ENCODE measurements around the gene RAP1GAP2.
"Not testable (repeated sequence)": the region's sequence is repeated elsewhere in the genome, so short reads cannot be mapped to it uniquely, and the experiment has no call there.

The RAP1GAP2 gene

DNA sequence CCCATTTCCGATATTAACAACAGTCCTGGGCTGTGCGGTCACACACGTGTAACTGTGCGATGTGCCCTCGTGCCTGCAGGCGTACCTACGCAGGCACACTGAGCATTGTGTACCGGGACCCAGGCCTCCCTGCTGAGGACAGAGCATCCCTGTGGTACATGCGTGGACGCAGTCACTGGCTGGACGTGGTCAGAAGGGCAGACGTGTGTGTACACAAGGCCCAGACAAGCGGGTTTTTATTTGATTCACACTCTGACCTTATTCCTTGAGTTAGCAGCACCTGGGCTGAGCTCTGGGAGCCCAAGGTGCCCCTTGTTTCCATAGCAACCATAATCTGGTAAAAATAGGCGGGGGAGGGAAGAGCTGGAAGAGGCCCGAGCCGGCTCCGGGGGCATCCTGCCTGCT lies 19.5 kb downstream of the RAP1GAP2 start:
- DNase-seq, result no peak

DNA sequence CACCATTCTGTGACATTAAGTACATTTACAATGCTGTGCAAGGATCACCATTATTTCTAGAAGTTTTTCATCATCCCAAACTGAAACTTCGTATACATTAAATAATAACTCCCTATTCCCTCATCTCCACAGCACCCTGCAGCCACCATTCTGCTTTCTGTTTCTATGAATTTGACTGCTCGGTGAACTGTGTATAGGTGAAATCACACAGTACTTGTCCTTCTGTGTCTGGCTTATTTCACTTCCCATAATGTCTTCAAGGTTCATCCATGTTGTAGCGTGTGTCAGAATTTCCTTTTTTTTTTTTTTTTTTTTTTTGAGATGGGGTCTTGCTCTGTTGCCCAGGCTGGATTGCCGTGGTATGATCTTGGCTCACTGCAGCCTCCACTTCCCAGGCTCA lies 20.4 kb downstream of the RAP1GAP2 start:
- DNase-seq, result no peak

DNA sequence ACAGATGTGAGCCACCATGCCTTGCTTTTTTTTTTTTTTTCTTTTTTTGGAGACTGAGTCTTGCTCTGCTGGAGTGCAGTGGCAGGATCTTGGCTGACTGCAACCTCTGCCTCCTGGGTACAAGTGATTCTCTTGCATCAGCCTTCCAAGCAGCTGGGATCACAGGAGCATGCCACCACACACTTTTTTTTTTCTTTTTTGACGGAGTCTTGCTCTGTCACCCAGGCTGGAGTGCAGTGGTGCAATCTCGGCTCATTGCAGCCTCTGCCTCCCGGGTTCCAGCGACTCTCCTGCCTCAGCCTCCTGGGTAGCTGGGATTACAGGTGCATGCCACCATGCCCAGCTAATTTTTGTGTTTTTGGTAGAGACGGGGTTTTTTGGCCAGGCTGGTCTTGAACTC lies 23.1 kb downstream of the RAP1GAP2 start:
- DNase-seq, result not testable (repeated sequence)

DNA sequence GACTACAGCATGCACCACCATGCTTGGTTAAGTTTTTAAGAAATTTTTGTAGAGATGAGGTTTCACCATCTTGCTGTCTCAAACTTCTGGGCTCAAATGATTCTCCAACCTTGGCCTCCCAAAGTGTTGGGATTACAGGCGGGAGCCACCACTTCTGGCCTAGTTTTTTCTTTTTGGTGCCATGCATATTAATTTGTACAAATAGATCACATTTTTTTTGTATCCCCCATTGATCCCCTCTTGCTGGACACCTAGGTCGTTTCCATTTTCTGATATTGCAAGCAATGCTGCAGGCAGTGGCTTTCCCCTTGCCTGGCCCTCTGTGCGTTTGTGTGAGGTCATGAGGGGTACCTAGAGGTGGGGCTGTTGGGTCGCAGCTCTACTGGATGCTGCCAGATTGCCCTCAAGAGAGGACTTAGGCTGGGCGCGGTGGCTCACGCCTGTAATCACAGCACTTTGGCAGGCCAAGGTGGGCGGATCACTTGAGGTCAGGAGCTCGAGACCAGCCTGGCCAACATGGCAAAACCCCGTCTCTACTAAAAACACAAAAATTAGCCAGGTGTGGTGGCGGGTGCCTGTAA lies 23.8 kb downstream of the RAP1GAP2 start:
- no peak for DNase-seq

DNA sequence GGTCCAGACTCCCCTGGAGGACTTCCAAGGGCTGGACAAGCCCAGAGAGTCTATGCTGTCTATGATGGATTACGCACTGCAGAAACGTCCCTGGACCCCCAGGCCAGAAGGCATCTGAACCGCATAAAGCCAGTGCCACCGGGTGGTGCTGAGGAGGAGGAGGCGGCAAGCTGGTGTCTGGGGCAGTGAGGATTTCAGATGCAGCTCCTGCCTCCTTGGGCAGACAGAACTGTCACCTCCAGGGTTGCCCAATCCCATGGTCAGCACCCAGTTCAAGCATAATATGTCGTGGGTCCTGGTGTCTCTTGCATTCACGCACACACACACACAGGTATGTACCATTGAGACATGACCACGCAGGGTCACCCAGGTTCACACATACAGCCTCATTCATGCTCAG lies 25.6 kb downstream of the RAP1GAP2 start:
- DNase-seq, result no peak

DNA sequence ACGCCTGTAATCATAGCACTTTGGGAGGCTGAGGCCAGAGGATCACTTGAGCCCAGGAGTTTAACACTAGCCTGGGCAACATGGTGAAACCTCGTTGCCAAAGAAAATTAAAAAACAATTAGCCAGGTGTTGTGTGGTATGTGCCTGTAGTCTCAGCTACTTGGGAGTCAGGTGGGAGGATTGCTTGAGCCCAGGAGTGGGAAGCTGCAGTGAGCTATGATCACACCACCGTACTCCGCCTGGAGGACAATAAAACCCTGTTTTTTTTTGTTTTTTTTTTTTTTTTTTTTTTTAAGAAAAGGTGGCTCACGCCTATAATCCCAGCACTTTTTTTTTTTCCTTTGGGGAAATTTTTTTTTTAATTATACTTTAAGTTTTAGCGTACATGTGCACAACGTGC lies 26.1 kb downstream of the RAP1GAP2 start:
- no peak for DNase-seq

DNA sequence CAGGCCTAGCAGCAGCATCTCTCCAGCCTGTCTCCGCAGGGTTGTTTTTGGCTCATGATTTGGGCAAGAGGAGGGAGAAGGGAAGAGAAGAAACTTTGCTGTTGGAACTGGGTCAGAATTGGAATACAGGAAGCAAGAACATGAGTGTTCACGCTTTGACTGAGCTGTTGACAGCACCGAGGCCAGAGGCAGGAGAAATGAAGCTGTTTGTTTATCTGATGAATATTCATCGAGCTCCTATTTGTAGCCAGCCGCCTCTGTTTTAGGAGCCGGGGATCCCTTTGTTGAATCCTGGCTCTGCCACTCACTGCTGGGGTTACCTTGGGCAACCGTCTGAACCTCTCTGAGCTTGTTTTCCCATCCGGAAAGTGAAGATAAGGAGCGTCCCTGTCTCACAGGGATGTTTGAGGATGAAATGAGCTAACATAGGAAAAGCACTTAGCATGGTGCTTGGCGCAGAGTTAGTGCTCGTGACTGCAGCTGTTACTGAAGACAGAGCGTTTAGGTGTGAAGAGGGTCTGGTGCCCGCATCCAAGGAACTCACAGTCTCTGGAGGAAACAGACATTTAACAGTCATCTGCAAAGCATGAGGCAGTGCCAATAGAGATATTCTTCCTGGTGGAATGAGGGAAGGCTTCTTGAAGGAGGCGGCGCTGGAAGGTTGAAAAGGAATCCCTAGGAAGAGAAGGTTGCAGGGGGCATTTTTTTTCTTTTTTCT lies 29.2 kb downstream of the RAP1GAP2 start:
- no peak for DNase-seq

DNA sequence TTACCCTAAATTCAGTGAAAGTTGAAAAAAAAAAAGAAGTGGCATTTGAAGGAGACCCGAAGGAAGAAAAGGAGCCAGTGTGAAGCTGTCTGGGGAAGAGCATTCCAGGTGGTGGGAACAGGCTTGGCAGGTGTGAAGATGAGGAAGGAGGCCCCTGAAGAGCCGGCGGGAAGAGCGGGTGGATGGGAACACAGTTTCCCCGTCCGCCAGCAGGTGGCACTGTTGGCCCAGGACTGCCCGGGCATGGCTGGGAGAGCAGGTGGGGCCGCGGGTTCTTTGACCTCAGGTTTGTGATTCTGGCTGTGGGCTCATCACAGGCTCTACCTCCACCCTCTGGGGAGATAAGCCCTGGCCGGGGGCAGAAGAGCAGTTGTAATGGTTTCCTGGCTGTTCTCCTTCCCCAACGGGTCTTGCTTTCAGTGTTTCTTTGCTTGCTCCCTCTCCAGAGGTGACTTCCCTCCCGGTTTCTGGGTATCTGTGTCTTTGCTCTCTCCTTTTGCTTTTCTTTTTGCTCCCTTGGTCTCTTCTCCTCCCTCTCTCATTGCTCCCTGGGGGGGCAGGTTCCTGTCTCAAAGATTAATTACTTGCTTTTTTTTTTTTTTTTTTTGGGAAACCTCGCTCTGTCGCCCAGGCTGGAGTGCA lies 32.3 kb downstream of the RAP1GAP2 start:
- peak; percentile 82 for DNase-seq

DNA sequence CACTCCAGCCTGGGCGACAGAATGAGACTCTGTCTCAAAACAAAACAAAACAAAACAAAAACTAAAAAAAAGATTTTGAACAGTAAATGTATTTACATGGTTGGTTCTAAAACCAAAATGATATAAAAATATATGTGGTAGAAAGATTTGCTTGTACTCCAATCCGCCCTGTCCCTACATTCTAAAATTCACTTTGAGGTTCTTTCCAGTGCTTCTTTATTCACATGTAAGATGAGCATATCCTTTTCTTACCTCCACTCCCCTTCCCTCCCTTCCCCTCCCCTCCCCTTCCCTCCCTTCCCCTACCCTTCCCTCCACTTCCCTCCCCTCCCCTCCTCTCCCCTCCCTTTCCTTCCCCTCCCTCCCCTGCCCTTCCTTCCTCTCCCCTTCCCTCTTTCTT lies 34.4 kb downstream of the RAP1GAP2 start:
- DNase-seq, result no peak

DNA sequence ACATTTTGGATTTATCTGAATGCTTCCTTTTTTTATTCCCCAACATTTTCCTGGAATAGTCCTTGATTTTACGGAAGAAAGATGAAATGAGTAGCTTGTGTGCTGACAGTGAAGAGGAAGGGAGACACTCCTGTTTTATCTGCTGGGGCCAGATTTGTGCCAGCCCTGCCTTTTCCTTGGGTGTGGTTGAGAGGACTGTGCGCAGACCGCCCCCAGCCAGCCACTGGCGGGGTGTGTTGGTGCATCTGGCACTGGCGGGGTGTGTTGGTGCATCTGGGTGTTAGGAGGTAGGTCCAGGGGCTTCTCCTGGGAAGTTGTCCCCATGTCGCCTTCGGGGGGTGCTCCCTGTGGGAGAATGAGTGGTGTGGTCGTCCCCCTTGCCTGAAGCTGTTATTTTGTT lies 39.5 kb downstream of the RAP1GAP2 start:
- no peak for DNase-seq

DNA sequence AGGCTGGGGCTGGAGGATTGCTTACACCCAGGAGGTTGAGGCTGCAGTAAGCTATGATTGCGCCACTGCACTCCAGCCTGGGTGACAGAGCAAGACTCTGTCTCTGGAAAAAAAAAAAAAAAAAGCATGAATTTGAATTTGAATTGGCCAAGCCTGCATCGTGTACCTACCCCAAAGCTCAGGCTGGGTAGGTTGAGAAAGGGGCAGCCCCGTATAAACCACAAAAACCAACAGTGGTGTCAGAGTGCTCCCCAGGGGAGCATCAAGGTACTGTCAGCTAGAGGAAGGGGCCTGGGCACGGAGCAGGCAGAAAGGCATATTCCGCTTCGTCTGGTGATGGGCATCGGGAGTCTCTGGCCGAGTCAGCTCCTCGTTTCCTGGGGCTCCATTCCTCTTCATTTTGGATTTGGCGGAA lies 40.9 kb downstream of the RAP1GAP2 start:
- peak; percentile 28 for DNase-seq

DNA sequence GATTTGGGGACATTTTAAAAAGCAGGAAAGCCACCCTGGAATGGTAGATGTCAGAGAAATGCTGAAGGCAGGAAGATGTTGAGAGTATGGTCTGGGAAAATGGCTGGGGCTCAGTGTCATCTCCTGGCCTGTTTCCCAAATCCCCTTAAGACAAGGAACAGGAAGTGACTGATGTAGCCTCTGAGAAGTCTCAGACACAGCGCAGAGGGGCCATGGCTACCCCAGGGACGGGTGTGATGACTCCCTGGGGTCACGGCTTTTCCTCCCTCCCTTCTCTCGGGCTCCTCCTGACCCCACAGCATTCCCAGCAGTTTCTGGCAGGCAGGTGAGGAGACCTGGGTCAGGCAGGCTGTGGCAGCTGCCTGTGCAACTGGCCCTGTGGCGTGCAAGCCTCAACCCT lies 45.4 kb downstream of the RAP1GAP2 start:
- DNase-seq, result no peak

DNA sequence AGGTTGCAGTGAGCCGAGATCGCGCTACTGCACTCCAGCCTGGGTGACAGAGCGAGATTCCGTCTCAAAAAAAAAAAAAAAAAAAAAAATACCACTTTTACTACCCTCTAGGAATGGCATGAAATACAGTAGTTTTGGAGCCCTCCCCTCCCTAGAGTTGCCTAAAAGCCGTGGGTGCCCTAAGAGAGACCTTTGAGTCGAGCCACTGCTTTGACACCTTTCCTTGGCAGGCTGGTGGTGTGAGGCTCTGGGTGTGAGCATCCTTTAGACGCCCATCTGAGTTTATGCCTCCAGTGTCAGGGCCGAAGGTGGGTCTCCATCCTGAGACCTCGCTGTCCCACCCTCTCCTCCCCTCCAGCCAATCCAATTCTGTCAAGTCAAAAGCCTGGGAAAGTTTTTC lies 46.2 kb downstream of the RAP1GAP2 start:
- no peak for DNase-seq

DNA sequence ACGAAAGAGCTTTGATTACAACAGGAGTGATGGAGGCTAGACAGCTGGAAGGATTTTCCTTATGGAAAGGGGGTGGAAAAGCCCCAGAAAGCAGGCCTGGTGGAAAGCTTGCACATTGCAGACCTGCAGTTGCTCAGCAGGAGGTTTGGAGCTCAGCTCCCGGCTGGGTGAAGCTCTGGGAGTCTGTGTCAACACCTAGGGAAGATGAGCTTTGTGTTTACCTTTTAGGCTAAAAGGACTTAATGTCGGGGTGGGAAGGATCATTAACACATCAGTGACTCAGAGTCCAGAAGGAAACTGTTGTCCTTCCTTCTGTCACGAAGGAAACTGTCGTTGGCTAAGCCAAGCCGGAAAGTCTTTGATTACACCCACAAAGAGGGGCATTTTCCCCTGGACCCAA lies 48.2 kb downstream of the RAP1GAP2 start:
- DNase-seq, result no peak

DNA sequence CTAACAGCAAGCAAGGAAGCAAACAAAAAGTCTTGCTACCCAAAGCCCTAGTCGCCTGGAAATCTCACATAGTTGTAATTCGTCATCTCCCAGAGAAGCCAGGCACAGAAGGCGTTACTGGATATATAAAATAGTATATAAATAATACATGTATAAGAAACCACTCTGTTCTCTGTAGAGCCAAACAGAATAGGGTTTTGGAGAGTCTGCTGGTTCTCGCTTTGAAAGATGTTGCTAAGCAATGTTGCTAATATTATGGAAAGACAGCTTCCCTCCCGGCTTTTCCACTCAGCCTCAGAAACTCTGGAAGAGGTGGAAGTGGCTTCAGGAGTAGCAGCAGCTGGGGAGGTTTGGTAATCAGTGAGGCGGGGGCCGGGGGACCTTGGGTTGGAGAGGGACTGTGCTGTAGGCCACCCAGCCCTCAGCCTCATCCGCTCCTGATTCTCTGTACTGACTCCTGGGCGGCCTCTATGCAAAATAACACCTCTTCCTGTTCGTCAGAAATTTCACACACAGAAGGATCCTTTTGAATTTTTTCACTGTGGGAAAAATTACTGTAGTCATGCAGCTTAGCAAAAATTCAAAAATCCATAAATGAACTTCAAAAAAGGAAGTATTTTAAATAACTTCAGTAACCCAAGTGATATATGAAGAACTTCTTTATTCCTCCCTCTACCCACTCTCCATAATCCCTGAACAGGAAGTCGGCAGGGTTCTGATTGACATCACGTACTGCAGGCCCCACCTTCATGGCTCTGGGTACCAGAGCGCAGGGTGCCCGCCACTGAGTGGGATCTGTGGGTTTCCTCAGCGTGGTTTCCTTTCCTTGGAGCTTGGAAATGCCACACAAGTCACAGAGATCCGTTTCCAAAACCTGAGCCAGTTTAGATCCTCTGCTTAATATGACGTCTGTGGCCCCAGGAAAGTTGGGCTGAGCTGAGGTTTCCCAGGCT lies 51.4 kb downstream of the RAP1GAP2 start:
- DNase-seq, result no peak

DNA sequence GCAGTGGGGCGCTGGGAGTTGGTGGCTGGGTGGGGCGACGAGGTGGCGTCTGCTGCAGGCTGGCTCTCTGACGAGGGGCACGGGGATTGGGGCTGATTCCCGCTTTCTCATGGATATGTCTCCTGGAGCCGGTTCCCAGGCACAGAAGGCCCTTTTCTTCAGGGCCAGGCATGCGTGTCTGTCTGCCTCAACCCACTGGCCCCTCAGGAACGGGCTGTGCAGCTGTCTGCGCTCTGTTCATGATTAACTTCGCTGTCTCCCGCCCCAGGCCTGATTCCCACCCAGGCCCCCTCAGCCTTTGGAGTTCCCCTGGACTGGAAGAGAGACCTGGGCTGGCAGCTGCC lies 53.1 kb downstream of the RAP1GAP2 start:
- no peak for DNase-seq

DNA sequence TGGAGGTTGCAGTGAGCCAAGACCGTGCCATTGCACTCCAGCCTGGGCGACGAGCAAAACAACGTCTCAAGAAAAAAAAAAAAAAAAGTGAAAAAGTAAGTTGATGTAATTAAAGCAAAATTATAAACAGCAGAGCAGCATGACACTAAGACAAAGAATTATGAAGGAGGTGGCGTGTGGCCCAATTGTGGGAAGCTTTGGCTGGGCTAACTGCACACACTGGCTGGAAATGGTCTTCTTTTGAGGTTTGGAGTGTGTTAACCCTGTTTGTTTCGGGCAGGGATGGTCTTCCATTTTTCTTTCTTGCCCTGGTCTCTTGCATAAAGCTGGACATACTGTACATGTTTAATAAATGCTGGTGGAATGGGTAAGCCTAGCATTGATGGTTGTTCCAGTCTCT lies 54.8 kb downstream of the RAP1GAP2 start:
- no peak for DNase-seq

DNA sequence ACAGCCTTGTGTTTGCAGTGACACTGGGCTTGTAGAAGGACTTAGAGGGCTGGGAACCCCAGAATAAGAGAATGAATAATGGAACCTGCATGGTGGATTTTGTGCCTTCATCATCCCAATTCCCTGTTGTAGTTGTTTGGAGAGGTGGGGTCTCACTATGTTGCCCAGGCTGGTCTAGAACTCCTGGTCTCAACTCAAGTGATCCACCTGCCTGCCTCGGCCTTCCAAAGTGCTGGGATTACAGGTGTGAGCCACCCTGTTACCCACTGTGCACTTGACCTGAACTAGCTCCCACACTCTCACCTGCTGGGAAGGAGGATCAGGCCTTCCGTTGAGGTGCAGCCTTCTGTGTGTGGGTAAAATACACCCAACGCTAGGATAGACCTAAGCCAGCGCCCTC lies 55.4 kb downstream of the RAP1GAP2 start:
- no peak for DNase-seq

DNA sequence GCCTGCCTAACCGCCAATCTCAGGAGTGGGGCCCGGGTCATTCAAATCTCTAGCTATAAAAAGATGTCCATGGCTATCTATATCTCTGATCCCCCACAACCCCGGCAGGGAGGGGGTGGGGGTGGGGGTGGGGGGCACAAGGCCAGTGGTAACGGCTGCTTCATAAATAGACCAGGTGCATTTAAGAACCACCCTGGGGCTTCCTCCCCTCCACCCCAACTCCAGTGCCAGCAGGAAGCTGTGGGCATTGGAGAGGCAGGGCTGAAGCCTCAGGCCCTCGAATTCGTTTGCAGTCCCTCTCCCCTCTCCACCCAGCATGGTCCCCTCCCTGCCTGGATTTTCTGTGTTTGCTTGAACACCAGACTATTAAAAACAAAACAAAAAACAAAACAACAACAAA lies 56.0 kb downstream of the RAP1GAP2 start:
- no peak for DNase-seq

DNA sequence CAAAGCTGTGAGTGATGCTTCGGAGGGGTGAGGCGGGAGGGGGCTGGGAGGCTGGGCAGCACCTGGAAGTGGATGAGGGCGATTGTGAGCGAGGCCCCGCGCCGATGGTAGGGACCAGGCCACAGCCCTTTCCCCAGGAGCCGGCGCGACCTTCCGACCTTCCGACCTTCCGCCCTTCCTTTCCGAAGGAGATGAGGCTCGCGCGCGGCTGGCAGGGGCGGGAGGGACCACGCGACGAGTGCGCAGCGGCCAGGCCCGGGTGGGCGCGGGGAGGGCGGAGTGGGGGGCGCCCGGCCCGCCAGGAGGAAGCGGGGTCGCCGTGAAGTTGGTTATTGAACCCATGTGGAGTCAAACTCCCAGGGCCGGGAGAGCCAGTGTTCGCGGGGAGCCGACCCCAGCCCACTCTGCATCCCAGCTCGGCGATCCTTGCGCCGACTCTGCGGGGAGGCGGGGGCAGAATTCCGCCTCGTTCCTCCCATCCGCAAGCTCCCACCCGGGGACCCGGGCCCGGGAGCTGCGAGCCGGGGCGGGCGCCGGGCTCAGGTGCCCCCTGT lies 56.6 kb downstream of the RAP1GAP2 start:
- no peak for DNase-seq

DNA sequence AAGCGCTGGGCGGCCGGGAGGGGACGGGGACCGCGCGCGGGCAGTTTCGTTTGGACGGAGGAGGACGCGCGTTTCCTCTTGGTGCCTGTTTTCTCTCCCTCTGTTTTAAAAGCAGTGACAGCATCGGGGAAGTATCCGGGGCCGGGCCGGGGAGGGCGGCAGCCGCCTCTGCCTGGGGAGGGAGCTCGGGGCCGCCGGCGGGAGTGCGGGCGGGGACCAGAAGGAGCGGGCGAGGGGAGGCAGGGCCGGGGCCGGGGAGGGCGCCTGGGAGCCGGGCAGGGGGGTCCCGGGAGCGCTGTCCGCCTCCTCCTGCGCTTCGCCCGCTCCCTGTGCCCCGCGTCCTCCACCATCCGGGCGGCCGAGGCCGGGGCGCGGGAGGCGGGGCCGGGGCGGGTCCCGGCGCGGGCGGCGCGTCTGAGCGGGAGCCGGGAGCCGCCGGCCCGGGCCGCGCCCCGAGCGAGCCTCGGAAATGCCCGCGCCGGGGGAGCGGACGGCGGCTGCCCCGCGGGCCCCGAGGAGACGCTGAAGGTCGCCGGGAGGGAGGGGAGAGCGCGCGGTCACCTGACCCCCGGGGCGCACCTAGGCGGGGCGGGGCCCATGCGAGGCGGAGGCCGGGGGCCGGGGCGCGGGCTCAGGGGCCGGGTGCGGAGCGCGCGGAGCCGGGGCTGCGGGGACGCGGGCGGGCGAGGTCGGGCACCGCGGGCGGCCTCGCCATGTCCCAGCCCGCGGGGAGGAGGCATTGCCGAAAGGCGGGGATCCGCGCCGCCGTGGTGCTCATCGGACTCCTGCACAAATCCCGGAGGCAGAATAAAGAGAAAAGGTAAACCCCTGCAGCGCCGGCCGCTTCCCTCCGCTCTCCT lies 57.3 kb downstream of the RAP1GAP2 start:
- peak; percentile 28 for DNase-seq
